ENCODE measurements around the gene DPP4.

The DPP4 gene

GRCh38 chr2:162107361-162107901 is 33.4 kb upstream of the DPP4 start:
- TF ChIP-seq ZFP30 (CRISPR knock-in tag; IDR thresholded peaks at IDR 0.05) = no peak
- TF ChIP-seq OSR1 (CRISPR knock-in tag; IDR thresholded peaks at IDR 0.05) = no peak
- no peak for TF ChIP-seq BACH2 (CRISPR knock-in tag; IDR thresholded peaks at IDR 0.05; ENCODE audit: borderline replicate concordance)
- no peak for TF ChIP-seq ZNF70 (CRISPR knock-in tag; IDR thresholded peaks at IDR 0.05)
- no peak for TF ChIP-seq ZNF8 (CRISPR knock-in tag; IDR thresholded peaks at IDR 0.05)
- TF ChIP-seq TCF4 (CRISPR knock-in tag; IDR thresholded peaks at IDR 0.05; ENCODE audit: borderline replicate concordance) = no peak
- TF ChIP-seq TOX (CRISPR knock-in tag; IDR thresholded peaks at IDR 0.05; ENCODE audit: borderline replicate concordance) = no peak
- TF ChIP-seq SNAI2 (CRISPR knock-in tag; IDR thresholded peaks at IDR 0.05) = no peak
- no peak for TF ChIP-seq TSHZ2 (CRISPR knock-in tag; IDR thresholded peaks at IDR 0.05)
- no peak for TF ChIP-seq CSDC2 (CRISPR knock-in tag; IDR thresholded peaks at IDR 0.05)
- no peak for TF ChIP-seq ZNF565 (CRISPR knock-in tag; conservative IDR thresholded peaks at IDR 0.05; ENCODE audit: low read depth)
- no peak for TF ChIP-seq ESRRG (CRISPR knock-in tag; IDR thresholded peaks at IDR 0.05)
- TF ChIP-seq ZC3H10 (CRISPR knock-in tag; IDR thresholded peaks at IDR 0.05) = no peak
- TF ChIP-seq, protein P1, sequence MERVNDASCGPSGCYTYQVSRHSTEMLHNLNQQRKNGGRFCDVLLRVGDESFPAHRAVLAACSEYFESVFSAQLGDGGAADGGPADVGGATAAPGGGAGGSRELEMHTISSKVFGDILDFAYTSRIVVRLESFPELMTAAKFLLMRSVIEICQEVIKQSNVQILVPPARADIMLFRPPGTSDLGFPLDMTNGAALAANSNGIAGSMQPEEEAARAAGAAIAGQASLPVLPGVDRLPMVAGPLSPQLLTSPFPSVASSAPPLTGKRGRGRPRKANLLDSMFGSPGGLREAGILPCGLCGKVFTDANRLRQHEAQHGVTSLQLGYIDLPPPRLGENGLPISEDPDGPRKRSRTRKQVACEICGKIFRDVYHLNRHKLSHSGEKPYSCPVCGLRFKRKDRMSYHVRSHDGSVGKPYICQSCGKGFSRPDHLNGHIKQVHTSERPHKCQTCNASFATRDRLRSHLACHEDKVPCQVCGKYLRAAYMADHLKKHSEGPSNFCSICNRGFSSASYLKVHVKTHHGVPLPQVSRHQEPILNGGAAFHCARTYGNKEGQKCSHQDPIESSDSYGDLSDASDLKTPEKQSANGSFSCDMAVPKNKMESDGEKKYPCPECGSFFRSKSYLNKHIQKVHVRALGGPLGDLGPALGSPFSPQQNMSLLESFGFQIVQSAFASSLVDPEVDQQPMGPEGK (CRISPR knock-in tag; IDR thresholded peaks at IDR 0.05; ENCODE audit: borderline replicate concordance) = no peak
- TF ChIP-seq RARB (CRISPR knock-in tag; IDR thresholded peaks at IDR 0.05) = no peak
- ATAC-seq = no peak

DNA sequence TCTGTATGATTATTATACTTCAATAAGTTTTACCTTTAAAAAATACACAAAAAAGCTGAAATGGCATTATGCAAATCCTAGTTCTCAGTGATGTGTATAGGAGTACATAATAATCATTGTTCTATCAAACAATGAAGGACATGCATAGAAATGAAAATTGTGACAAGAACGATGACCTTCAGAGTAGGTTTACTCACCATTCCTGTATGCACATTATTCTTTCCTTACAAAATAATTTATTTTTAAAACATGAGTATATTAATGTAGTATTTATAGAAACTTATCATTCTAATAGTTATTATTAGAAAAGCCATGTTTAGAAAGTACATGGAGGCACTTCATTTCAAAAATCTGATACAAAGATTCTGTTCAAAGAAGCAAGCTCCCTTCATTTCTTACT is 32.7 kb upstream of the DPP4 start:
- TF ChIP-seq ZNF70 (CRISPR knock-in tag; IDR thresholded peaks at IDR 0.05) (no peak), TCF4 (CRISPR knock-in tag; IDR thresholded peaks at IDR 0.05; ENCODE audit: borderline replicate concordance) (no peak), RARB (CRISPR knock-in tag; IDR thresholded peaks at IDR 0.05) (no peak)
- TF ChIP-seq, protein P2, sequence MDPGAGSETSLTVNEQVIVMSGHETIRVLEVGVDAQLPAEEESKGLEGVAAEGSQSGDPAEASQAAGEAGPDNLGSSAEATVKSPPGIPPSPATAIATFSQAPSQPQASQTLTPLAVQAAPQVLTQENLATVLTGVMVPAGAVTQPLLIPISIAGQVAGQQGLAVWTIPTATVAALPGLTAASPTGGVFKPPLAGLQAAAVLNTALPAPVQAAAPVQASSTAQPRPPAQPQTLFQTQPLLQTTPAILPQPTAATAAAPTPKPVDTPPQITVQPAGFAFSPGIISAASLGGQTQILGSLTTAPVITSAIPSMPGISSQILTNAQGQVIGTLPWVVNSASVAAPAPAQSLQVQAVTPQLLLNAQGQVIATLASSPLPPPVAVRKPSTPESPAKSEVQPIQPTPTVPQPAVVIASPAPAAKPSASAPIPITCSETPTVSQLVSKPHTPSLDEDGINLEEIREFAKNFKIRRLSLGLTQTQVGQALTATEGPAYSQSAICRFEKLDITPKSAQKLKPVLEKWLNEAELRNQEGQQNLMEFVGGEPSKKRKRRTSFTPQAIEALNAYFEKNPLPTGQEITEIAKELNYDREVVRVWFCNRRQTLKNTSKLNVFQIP (CRISPR knock-in tag; IDR thresholded peaks at IDR 0.05; ENCODE audit: borderline replicate concordance, low read depth) = no peak

DNA sequence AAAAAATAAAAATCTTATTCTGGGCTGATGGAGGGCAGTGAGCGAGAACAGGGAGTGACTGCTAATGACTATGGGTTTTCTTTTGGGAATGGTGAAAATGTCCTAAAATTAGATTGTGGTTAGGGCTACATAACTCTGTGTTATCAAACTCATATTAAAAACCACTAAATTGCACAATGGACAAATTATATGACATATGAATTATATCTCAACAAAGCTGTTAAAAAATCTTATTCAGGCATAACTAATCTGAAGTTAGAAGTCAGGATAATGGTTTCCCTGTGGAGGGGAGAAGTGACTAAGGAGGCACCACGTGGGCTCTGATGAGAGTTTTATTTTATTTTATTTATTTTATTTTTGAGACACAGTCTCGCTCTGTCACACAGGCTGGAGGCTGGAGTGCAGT is 32.1 kb upstream of the DPP4 start:
- TF ChIP-seq ZNF565 (CRISPR knock-in tag; conservative IDR thresholded peaks at IDR 0.05; ENCODE audit: low read depth) = no peak
- TF ChIP-seq ZNF70 (CRISPR knock-in tag; IDR thresholded peaks at IDR 0.05) = no peak
- ATAC-seq = no peak

More for the DNA sequence above, 32.7 kb upstream of the DPP4 start:
- ATAC-seq = no peak

GRCh38 chr2:162103443-162104009 is 29.5 kb upstream of the DPP4 start:
- no peak; the same call in 2 of the 3 replicates for ATAC-seq
- TF ChIP-seq, protein P3, sequence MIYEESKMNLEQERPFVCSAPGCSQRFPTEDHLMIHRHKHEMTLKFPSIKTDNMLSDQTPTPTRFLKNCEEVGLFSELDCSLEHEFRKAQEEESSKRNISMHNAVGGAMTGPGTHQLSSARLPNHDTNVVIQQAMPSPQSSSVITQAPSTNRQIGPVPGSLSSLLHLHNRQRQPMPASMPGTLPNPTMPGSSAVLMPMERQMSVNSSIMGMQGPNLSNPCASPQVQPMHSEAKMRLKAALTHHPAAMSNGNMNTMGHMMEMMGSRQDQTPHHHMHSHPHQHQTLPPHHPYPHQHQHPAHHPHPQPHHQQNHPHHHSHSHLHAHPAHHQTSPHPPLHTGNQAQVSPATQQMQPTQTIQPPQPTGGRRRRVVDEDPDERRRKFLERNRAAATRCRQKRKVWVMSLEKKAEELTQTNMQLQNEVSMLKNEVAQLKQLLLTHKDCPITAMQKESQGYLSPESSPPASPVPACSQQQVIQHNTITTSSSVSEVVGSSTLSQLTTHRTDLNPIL (CRISPR knock-in tag; IDR thresholded peaks at IDR 0.05; ENCODE audit: low read depth) = no peak
- TF ChIP-seq, protein P2 (CRISPR knock-in tag; IDR thresholded peaks at IDR 0.05; ENCODE audit: borderline replicate concordance, low read depth) = no peak
- TF ChIP-seq ZNF70 (CRISPR knock-in tag; IDR thresholded peaks at IDR 0.05) (no peak), RARB (CRISPR knock-in tag; IDR thresholded peaks at IDR 0.05) (no peak), ARNTL (CRISPR knock-in tag; IDR thresholded peaks at IDR 0.05; ENCODE audit: borderline replicate concordance, low read depth) (no peak), OSR1 (CRISPR knock-in tag; IDR thresholded peaks at IDR 0.05) (no peak), ZNF565 (CRISPR knock-in tag; conservative IDR thresholded peaks at IDR 0.05; ENCODE audit: low read depth) (no peak), TCF4 (CRISPR knock-in tag; IDR thresholded peaks at IDR 0.05; ENCODE audit: borderline replicate concordance) (no peak), CSDC2 (CRISPR knock-in tag; IDR thresholded peaks at IDR 0.05) (no peak), ISL1 (CRISPR knock-in tag; IDR thresholded peaks at IDR 0.05) (no peak), ZFP3 (CRISPR knock-in tag; IDR thresholded peaks at IDR 0.05) (no peak), ESRRG (CRISPR knock-in tag; IDR thresholded peaks at IDR 0.05) (no peak)
- TF ChIP-seq, protein P1 (CRISPR knock-in tag; IDR thresholded peaks at IDR 0.05; ENCODE audit: borderline replicate concordance) = no peak
